Testis (tissue), 2 donors: Measurements from ENCODE around the gene CEMIP2.

Experiments
- CTCF ChIP-seq, 3 experiments: fragments of 450-650 bp in 2 of 3; fragments of 200-600 bp in 1 of 3; sonication (generic) in 1 of 3; IDR thresholded peaks; one replicate each; pipeline ENCODE4 v1.5.1; 2016 to 2019; ENCODE audit warnings: antibody characterized with exemption in 3 of 3, mild to moderate bottlenecking in 2 of 3, moderate library complexity in 1 of 3
- POLR2A ChIP-seq: fragments of 450-650 bp; IDR thresholded peaks from one replicate; pipeline ENCODE4 v1.6.1; 2017; ENCODE audit warnings: antibody characterized with exemption, mild to moderate bottlenecking, moderate library complexity

GRCh38 chr9:71755869-71756268, 12.4 kb downstream of the CEMIP2 start:
- TF ChIP-seq CTCF (IDR thresholded peaks at IDR 0.05) = no peak
- no peak for TF ChIP-seq POLR2A
